ENCODE data around the gene CS. TPM values are rescaled to one million over a fixed set of nuclear protein-coding genes. Genes with fewer than 3 reads are reported as not detected.

Gene CS
- polyA plus RNA-seq, 3 donors, result 82.8 to 289 (median 83.0) TPM

- 0 to 1% (median 0%) methylated on average over 39 to 78 of the region's 78 CpGs for WGBS, 3 donors
- no peak within 1 kb of the TSS for H3K27ac ChIP-seq (ENCODE audit: low read depth, low read length)
Observed at GRCh38 chr12:56258068-56258819, 41.9 kb downstream of the CS start, which contains the start of gene ANKRD52. TSS of gene ANKRD52 (minus strand) at chr12:56258384. CDS start at chr12:56258269, 115 bp downstream.

- H3K27ac ChIP-seq (ENCODE audit: low read depth, low read length), result no peak overlapping the region
- WGBS, 3 donors, result 1% methylated on average over 27 of the region's 27 CpGs
Observed at GRCh38 chr12:56257491-56258067, 42.6 kb downstream of the CS start.

- H3K27ac ChIP-seq (ENCODE audit: low read depth, low read length), result no peak overlapping the region
- WGBS, 3 donors, result 57 to 68% (median 68%) methylated on average over 8 of the region's 8 CpGs
Observed at GRCh38 chr12:56257071-56257470, 43.1 kb downstream of the CS start.

GRCh38 chr12:56256326-56256960 is 43.7 kb downstream of the CS start:
- no peak overlapping the region for H3K27ac ChIP-seq (ENCODE audit: low read depth, low read length)
- 39 to 52% (median 50%) methylated on average over 4 of the region's 4 CpGs for WGBS, 3 donors

- no peak overlapping the region for H3K27ac ChIP-seq (ENCODE audit: low read depth, low read length)
- 88 to 91% (median 91%) methylated on average over 7 of the region's 7 CpGs for WGBS, 3 donors
Observed at GRCh38 chr12:56255671-56256070, 44.5 kb downstream of the CS start.

- 90 to 97% (median 93%) methylated on average over 11 of the region's 11 CpGs for WGBS, 3 donors
Observed at GRCh38 chr12:56253091-56253490, 47.0 kb downstream of the CS start.

GRCh38 chr12:56252649-56253048 is 47.5 kb downstream of the CS start:
- 88 to 94% (median 89%) methylated on average over 3 of the region's 3 CpGs for WGBS, 3 donors
- no peak overlapping the region for H3K27ac ChIP-seq (ENCODE audit: low read depth, low read length)

More at GRCh38 chr12:56253091-56253490, 47.0 kb downstream of the CS start:
- H3K27ac ChIP-seq (ENCODE audit: low read depth, low read length), result no peak overlapping the region

GRCh38 chr12:56248711-56249110 is 51.4 kb downstream of the CS start:
- no peak overlapping the region for H3K27ac ChIP-seq (ENCODE audit: low read depth, low read length)
- 89 to 94% (median 92%) methylated on average over 7 to 8 of the region's 8 CpGs for WGBS, 3 donors

- H3K27ac ChIP-seq (ENCODE audit: low read depth, low read length), result no peak overlapping the region
- 93 to 95% (median 94%) methylated on average over 16 of the region's 16 CpGs for WGBS, 3 donors
Observed at GRCh38 chr12:56247923-56248322, 52.2 kb downstream of the CS start.

- H3K27ac ChIP-seq (ENCODE audit: low read depth, low read length), result no peak overlapping the region
- WGBS, 3 donors, result 92% methylated on average over 14 of the region's 14 CpGs
Observed at GRCh38 chr12:56244494-56244893, 55.6 kb downstream of the CS start.

- no peak overlapping the region for H3K27ac ChIP-seq (ENCODE audit: low read depth, low read length)
- WGBS, 3 donors, result 23 to 75% (median 68%) methylated on average over 3 of the region's 3 CpGs
Observed at GRCh38 chr12:56243731-56244181, 56.4 kb downstream of the CS start.

- no peak overlapping the region for H3K27ac ChIP-seq (ENCODE audit: low read depth, low read length)
- WGBS, 3 donors, result 68 to 91% (median 88%) methylated on average over 13 of the region's 13 CpGs
Observed at GRCh38 chr12:56242986-56243385, 57.1 kb downstream of the CS start.

GRCh38 chr12:56241424-56242303 is 58.5 kb downstream of the CS start:
- H3K27ac ChIP-seq (ENCODE audit: low read depth, low read length), result no peak overlapping the region
- WGBS, 3 donors, result 75 to 83% (median 76%) methylated on average over 9 of the region's 9 CpGs

GRCh38 chr12:56237552-56237951 is 62.6 kb downstream of the CS start:
- 68 to 87% (median 77%) methylated on average over 11 of the region's 11 CpGs for WGBS, 3 donors
- no peak overlapping the region for H3K27ac ChIP-seq (ENCODE audit: low read depth, low read length)

GRCh38 chr12:56236985-56237384 is 63.1 kb downstream of the CS start:
- 52 to 69% (median 64%) methylated on average over 5 of the region's 5 CpGs for WGBS, 3 donors

GRCh38 chr12:56236091-56236490 is 64.0 kb downstream of the CS start:
- WGBS, 3 donors, result 69 to 95% (median 90%) methylated on average over 6 of the region's 6 CpGs
- H3K27ac ChIP-seq (ENCODE audit: low read depth, low read length), result no peak overlapping the region

More at GRCh38 chr12:56236985-56237384, 63.1 kb downstream of the CS start:
- H3K27ac ChIP-seq (ENCODE audit: low read depth, low read length), result no peak overlapping the region

- WGBS, 3 donors, result 56 to 74% (median 70%) methylated on average over 16 of the region's 16 CpGs
- H3K27ac ChIP-seq (ENCODE audit: low read depth, low read length), result no peak overlapping the region
Observed at GRCh38 chr12:56234746-56235436, 65.2 kb downstream of the CS start.

- WGBS, 3 donors, result 50 to 93% (median 91%) methylated on average over 11 of the region's 11 CpGs
Observed at GRCh38 chr12:56231184-56231582, 68.9 kb downstream of the CS start.

More at GRCh38 chr12:56231184-56231582, 68.9 kb downstream of the CS start:
- no peak overlapping the region for H3K27ac ChIP-seq (ENCODE audit: low read depth, low read length)
